HepG2 (cell line): Measurements from ENCODE around the gene TMEM107. TPM values are rescaled to one million over a fixed set of nuclear protein-coding genes. Genes with fewer than 3 reads are reported as not detected.

Experiments used
- IKZF4 ChIP-seq: sonication (generic); formaldehyde crosslinking; IDR thresholded peaks from 2 replicates; pipeline ENCODE4 v1.5.1; 2020; ENCODE audit warnings: borderline replicate concordance, mild to moderate bottlenecking, low read depth, missing genetic modification reagents; ENCODE audit errors: not compliant biosample characterization
- KLF16 ChIP-seq, 2 experiments: sonication (generic) in 1 of 2; formaldehyde crosslinking in 1 of 2; IDR thresholded peaks; 2 replicates each; pipeline versions ENCODE4 v1.6.1 to v1.8.0; 2016 to 2023; ENCODE audit warnings: missing genetic modification reagents in 2 of 2, missing compliant biosample characterization in 1 of 2
- MTF1 ChIP-seq: sonication (generic); formaldehyde crosslinking; IDR thresholded peaks from 2 replicates; pipeline ENCODE4 v1.5.0; 2020; ENCODE audit warnings: missing genetic modification reagents
- RBM22 ChIP-seq: fragments of 200-400 bp; formaldehyde crosslinking; optimal IDR thresholded peaks from 2 replicates; pipeline ENCODE3; 2017; ENCODE audit warnings: mild to moderate bottlenecking, low read length, moderate library complexity
- SAP130 ChIP-seq: IDR thresholded peaks from 2 replicates; pipeline ENCODE4 v1.6.1; 2016; ENCODE audit warnings: low read depth
- SNRNP70 ChIP-seq: fragments of 200-400 bp; formaldehyde crosslinking; IDR thresholded peaks from 2 replicates; pipeline ENCODE4 v1.6.1; 2017; ENCODE audit warnings: mild to moderate bottlenecking, low read depth, low read length, moderate library complexity
- TEAD2 ChIP-seq: sonication (generic); formaldehyde crosslinking; IDR thresholded peaks from 2 replicates; pipeline ENCODE4 v1.9.0; 2021; ENCODE audit warnings: missing genetic modification reagents
- YEATS2 ChIP-seq: sonication (generic); formaldehyde crosslinking; IDR thresholded peaks from 2 replicates; pipeline ENCODE4 v1.4.0; 2020; ENCODE audit warnings: missing genetic modification reagents, borderline replicate concordance
- YEATS4 ChIP-seq: sonication (generic); formaldehyde crosslinking; IDR thresholded peaks from 2 replicates; pipeline ENCODE4 v1.4.0; 2020; ENCODE audit warnings: missing genetic modification reagents, borderline replicate concordance
- ZBTB1 ChIP-seq: sonication (generic); formaldehyde crosslinking; IDR thresholded peaks from 2 replicates; pipeline ENCODE4 v1.4.0; 2020; ENCODE audit warnings: missing genetic modification reagents, borderline replicate concordance
- ZNF431 ChIP-seq: sonication (generic); formaldehyde crosslinking; IDR thresholded peaks from 2 replicates; pipeline ENCODE4 v1.9.0; 2022; ENCODE audit warnings: missing genetic modification reagents, low read depth, mild to moderate bottlenecking, borderline replicate concordance
- ZNF768 ChIP-seq: sonication (generic); formaldehyde crosslinking; IDR thresholded peaks from 2 replicates; pipeline ENCODE4 v1.4.0; 2020; ENCODE audit warnings: missing genetic modification reagents
- ZNF850 ChIP-seq: sonication (generic); formaldehyde crosslinking; conservative IDR thresholded peaks from 2 replicates; pipeline ENCODE4 v1.9.0; 2021; ENCODE audit warnings: mild to moderate bottlenecking, missing genetic modification reagents
- ZSCAN12 ChIP-seq: sonication (generic); formaldehyde crosslinking; IDR thresholded peaks from 2 replicates; pipeline ENCODE4 v1.9.0; 2021; ENCODE audit warnings: mild to moderate bottlenecking, missing genetic modification reagents
- polyA plus RNA-seq, 8 experiments: library from polyadenylated mRNA; depleted of rRNA in 3 of 8; stranded (reverse) in 7 of 8; unstranded in 1 of 8; fragments of >200 nt; fragmentation: Illumina TruSeq in 4 of 8; extraction: Trizol in 4 of 8; gene quantifications; 2 replicates each; pipeline versions ENCODE4 v1.2.1 to v1.2.3, GENCODE V29; 2011 to 2016; ENCODE audit warnings: low read depth in 4 of 8, missing spikeins in 1 of 8, mixed read lengths in 1 of 8; ENCODE audit not compliant: insufficient read depth in 1 of 8
- total RNA-seq, 5 experiments: library from RNA; depleted of rRNA; stranded (reverse); fragments of >200 nt; fragmentation: Illumina TruSeq; extraction: Trizol; gene quantifications; 2 replicates each; pipeline ENCODE4 v1.2.3, GENCODE V29; 2016; ENCODE audit warnings: low read depth in 1 of 5
- TF ChIP-seq, protein P1 (sequence below): sonication (generic); formaldehyde crosslinking; IDR thresholded peaks from 2 replicates; pipeline ENCODE4 v1.9.0; 2022; ENCODE audit warnings: low read depth, missing genetic modification reagents
- TF ChIP-seq, protein P2 (sequence below): sonication (generic); formaldehyde crosslinking; IDR thresholded peaks from 2 replicates; pipeline ENCODE4 v1.5.0; 2020; ENCODE audit warnings: mild to moderate bottlenecking, missing genetic modification reagents, moderate library complexity
- TF ChIP-seq, protein P3 (sequence below): IDR thresholded peaks from 2 replicates; pipeline ENCODE4 v1.6.1; 2016; ENCODE audit warnings: missing compliant biosample characterization, missing genetic modification reagents, borderline replicate concordance
- TF ChIP-seq, protein P4 (sequence below): sonication (generic); formaldehyde crosslinking; IDR thresholded peaks from 2 replicates; pipeline ENCODE4 v1.8.0; 2022; ENCODE audit warnings: missing genetic modification reagents, mild to moderate bottlenecking, moderate library complexity, borderline replicate concordance
- TF ChIP-seq, protein P5 (sequence below): sonication (generic); formaldehyde crosslinking; conservative IDR thresholded peaks from 2 replicates; pipeline ENCODE4 v1.4.0; 2020; ENCODE audit warnings: missing genetic modification reagents
- TF ChIP-seq, protein P6 (sequence below): sonication (generic); formaldehyde crosslinking; IDR thresholded peaks from 2 replicates; pipeline ENCODE4 v1.5.0; 2020; ENCODE audit warnings: missing genetic modification reagents, mild to moderate bottlenecking, borderline replicate concordance

Gene TMEM107
- total and polyA plus RNA-seq, 2 of the 13 experiments (the other 11 are each of a cell fraction or from before 2014, with no cell fraction given): 7.2 to 15.3 TPM

DNA sequence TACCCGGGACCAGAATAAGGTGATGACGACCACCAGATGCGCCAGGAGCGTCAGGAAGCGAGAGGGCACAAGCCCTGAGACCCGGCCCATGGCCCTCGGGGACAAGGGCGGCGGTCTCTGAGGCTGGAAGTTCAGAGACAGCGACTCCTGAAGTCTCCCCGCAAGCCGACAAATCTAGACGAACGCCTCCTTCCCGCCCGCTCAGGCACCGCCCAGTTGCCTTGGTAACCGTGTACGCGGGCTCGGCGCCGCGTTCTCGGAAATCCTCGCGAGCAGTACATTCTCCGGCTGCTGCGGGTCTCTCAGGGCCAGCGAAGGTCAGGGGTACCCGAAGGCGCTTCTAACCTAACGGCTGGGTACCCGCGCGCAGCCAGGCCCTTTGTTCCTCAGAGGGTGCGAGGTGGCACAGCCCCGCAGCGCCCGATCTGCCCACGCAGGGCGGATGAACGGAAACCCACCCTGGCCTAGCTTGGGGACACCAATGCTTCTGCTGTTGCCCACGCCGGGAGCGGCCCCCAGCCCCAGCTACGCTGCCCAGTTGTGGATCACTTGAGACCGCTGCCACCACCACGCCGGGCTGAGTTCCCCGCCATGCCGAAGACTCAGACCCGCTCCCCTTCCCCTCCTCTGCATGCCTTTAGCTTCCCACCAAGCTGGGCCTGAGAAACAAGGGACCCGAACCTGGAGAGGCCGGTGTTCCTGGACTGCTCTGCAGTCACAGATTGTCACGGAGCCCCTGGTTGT lies at the start of gene TMEM107 (continued):
- 0 out of 2 replicates have a peak, but pooled peaks have one; percentile 32 for TF ChIP-seq ZNF431 (CRISPR knock-in tag)
- TF ChIP-seq, protein P1, sequence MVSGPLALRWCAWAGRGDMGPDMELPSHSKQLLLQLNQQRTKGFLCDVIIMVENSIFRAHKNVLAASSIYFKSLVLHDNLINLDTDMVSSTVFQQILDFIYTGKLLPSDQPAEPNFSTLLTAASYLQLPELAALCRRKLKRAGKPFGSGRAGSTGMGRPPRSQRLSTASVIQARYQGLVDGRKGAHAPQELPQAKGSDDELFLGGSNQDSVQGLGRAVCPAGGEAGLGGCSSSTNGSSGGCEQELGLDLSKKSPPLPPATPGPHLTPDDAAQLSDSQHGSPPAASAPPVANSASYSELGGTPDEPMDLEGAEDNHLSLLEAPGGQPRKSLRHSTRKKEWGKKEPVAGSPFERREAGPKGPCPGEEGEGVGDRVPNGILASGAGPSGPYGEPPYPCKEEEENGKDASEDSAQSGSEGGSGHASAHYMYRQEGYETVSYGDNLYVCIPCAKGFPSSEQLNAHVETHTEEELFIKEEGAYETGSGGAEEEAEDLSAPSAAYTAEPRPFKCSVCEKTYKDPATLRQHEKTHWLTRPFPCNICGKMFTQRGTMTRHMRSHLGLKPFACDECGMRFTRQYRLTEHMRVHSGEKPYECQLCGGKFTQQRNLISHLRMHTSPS: no peak
- TF ChIP-seq IKZF4: peak; percentile 54
- TF ChIP-seq, protein P2, sequence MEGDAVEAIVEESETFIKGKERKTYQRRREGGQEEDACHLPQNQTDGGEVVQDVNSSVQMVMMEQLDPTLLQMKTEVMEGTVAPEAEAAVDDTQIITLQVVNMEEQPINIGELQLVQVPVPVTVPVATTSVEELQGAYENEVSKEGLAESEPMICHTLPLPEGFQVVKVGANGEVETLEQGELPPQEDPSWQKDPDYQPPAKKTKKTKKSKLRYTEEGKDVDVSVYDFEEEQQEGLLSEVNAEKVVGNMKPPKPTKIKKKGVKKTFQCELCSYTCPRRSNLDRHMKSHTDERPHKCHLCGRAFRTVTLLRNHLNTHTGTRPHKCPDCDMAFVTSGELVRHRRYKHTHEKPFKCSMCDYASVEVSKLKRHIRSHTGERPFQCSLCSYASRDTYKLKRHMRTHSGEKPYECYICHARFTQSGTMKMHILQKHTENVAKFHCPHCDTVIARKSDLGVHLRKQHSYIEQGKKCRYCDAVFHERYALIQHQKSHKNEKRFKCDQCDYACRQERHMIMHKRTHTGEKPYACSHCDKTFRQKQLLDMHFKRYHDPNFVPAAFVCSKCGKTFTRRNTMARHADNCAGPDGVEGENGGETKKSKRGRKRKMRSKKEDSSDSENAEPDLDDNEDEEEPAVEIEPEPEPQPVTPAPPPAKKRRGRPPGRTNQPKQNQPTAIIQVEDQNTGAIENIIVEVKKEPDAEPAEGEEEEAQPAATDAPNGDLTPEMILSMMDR: peak; percentile 12; the same call in 1 of the 2 replicates
- TF ChIP-seq YEATS2 (CRISPR knock-in tag): no peak; the same call in 1 of the 2 replicates
- no peak for TF ChIP-seq ZBTB1 (CRISPR knock-in tag)
- TF ChIP-seq RBM22: peak; percentile 81
- TF ChIP-seq, protein P3, sequence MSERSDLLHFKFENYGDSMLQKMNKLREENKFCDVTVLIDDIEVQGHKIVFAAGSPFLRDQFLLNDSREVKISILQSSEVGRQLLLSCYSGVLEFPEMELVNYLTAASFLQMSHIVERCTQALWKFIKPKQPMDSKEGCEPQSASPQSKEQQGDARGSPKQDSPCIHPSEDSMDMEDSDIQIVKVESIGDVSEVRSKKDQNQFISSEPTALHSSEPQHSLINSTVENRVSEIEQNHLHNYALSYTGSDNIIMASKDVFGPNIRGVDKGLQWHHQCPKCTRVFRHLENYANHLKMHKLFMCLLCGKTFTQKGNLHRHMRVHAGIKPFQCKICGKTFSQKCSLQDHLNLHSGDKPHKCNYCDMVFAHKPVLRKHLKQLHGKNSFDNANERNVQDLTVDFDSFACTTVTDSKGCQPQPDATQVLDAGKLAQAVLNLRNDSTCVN (CRISPR knock-in tag): no peak; the same call in 1 of the 2 replicates
- TF ChIP-seq ZSCAN12 (CRISPR knock-in tag): no peak
- peak; percentile 93 for TF ChIP-seq SAP130
- no peak for TF ChIP-seq ZNF850 (CRISPR knock-in tag)
- TF ChIP-seq, protein P4, sequence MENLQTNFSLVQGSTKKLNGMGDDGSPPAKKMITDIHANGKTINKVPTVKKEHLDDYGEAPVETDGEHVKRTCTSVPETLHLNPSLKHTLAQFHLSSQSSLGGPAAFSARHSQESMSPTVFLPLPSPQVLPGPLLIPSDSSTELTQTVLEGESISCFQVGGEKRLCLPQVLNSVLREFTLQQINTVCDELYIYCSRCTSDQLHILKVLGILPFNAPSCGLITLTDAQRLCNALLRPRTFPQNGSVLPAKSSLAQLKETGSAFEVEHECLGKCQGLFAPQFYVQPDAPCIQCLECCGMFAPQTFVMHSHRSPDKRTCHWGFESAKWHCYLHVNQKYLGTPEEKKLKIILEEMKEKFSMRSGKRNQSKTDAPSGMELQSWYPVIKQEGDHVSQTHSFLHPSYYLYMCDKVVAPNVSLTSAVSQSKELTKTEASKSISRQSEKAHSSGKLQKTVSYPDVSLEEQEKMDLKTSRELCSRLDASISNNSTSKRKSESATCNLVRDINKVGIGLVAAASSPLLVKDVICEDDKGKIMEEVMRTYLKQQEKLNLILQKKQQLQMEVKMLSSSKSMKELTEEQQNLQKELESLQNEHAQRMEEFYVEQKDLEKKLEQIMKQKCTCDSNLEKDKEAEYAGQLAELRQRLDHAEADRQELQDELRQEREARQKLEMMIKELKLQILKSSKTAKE (CRISPR knock-in tag): no peak
- TF ChIP-seq TEAD2 (CRISPR knock-in tag): no peak
- TF ChIP-seq KLF16 (CRISPR knock-in tag; IDR thresholded peaks at IDR 0.05): peak in 1 of 2 experiments; percentile 51; a peak in 1 of 4 replicates
- TF ChIP-seq MTF1 (CRISPR knock-in tag): no peak
- TF ChIP-seq, protein P5, sequence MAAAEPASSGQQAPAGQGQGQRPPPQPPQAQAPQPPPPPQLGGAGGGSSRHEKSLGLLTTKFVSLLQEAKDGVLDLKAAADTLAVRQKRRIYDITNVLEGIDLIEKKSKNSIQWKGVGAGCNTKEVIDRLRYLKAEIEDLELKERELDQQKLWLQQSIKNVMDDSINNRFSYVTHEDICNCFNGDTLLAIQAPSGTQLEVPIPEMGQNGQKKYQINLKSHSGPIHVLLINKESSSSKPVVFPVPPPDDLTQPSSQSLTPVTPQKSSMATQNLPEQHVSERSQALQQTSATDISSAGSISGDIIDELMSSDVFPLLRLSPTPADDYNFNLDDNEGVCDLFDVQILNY (CRISPR knock-in tag): peak; percentile 66
- no peak for TF ChIP-seq YEATS4
- TF ChIP-seq, protein P6, sequence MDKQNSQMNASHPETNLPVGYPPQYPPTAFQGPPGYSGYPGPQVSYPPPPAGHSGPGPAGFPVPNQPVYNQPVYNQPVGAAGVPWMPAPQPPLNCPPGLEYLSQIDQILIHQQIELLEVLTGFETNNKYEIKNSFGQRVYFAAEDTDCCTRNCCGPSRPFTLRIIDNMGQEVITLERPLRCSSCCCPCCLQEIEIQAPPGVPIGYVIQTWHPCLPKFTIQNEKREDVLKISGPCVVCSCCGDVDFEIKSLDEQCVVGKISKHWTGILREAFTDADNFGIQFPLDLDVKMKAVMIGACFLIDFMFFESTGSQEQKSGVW (CRISPR knock-in tag): no peak
- peak; percentile 52 for TF ChIP-seq ZNF768
- no peak for TF ChIP-seq SNRNP70
